HCT116 (cell line): ENCODE data around the gene SLC35G4. TPM values are rescaled to one million over a fixed set of nuclear protein-coding genes. Genes with fewer than 3 reads are reported as not detected.

ENCODE experiments used
- ATAC-seq: fragments of 200-7000 bp; cut with Tn5 transposase; 2 replicates; pipeline ENCODE4 v1.9.1; 2020; ENCODE audit warnings: mild to moderate bottlenecking, moderate library complexity
- BruUV-seq: library from RNA; stranded (reverse); fragments of 400-500 nt; replicated peaks from 2 replicates; lab custom pipeline; 2021; lab: Mats Ljungman, UMichigan
- CTCF ChIA-PET: fragments of 300-600 bp; sonication (Branson Sonifier 250); formaldehyde crosslinking; loops from one replicate; lab custom pipeline; 2021; ENCODE audit warnings: antibody characterized with exemption; lab: Charles Lee
- POLR2A ChIA-PET: fragments of 300-600, 350-600 bp; sonication (Branson Sonifier 250); formaldehyde crosslinking; loops from one replicate; lab custom pipeline; 2021; ENCODE audit warnings: antibody characterized with exemption; lab: Charles Lee
- RAD21 ChIA-PET, 2 experiments: fragments of 300-600 bp; sonication (Branson Sonifier 250); formaldehyde crosslinking; loops; one replicate each; lab custom pipeline; 2023; ENCODE audit warnings: low total read pairs in 2 of 2; ENCODE audit not compliant: uncharacterized antibody in 2 of 2, unreplicated experiment in 2 of 2, low non-redundant PET in 1 of 2; lab: Charles Lee
- DNase-seq: peaks from one replicate; pipeline ENCODE4 v3.0.0-alpha.2; 2010; ENCODE audit warnings: low read depth, low spot score
- H2AFZ ChIP-seq: fragments of 200-600 bp; shearing (Covaris generic), sonication (generic); 2 replicates; pipeline ENCODE4 v1.6.1; 2017; ENCODE audit warnings: low read depth, mixed run types, mixed read lengths, antibody characterized with exemption, low read length; ENCODE audit not compliant: poor library complexity, severe bottlenecking
- H3K27ac ChIP-seq: 2 replicates; pipeline ENCODE4 v1.5.1; 2012; ENCODE audit warnings: low read depth, low read length
- H3K27me3 ChIP-seq: fragments of 200-600 bp; sonication (generic); 2 replicates; pipeline ENCODE4 v1.6.1; 2016; ENCODE audit warnings: mixed run types, low read length, mixed read lengths; ENCODE audit not compliant: insufficient read depth
- H3K36me3 ChIP-seq, 2 experiments: fragments of 200-500 bp in 1 of 2; fragments of 200-600 bp in 1 of 2; sonication (Bioruptor generic) in 1 of 2; sonication (generic) in 1 of 2; 2 replicates each; pipeline versions ENCODE4 v1.5.1 to v1.6.1; 2014 to 2016; ENCODE audit warnings: low read length in 2 of 2, inconsistent platforms in 1 of 2, mixed read lengths in 1 of 2, mixed run types in 1 of 2; ENCODE audit not compliant: insufficient read depth in 2 of 2, control insufficient read depth in 1 of 2
- H3K4me1 ChIP-seq, 2 experiments: fragments of 200-600 bp in 1 of 2; sonication (generic) in 1 of 2; 2 replicates each; pipeline versions ENCODE4 v1.5.1 to v1.6.1; 2012 to 2017; ENCODE audit warnings: low read length in 2 of 2, inconsistent platforms in 1 of 2, mild to moderate bottlenecking in 1 of 2, mixed read lengths in 1 of 2, mixed run types in 1 of 2, moderate library complexity in 1 of 2; ENCODE audit not compliant: insufficient read depth in 2 of 2, control insufficient read depth in 1 of 2
- H3K4me2 ChIP-seq: fragments of 200-600 bp; sonication (generic); 2 replicates; pipeline ENCODE4 v1.6.1; 2017; ENCODE audit warnings: mixed run types, low read length, mixed read lengths
- H3K4me3 ChIP-seq, 2 experiments: fragments of 200-600 bp in 1 of 2; sonication (generic) in 1 of 2; replicated peaks in 1 of 2; 2 replicates each; pipeline ENCODE4 v1.5.1; 2011 to 2016; ENCODE audit warnings: low read length in 2 of 2, control low read depth in 1 of 2, low read depth in 1 of 2, mild to moderate bottlenecking in 1 of 2, mixed read lengths in 1 of 2, mixed run types in 1 of 2
- H3K79me2 ChIP-seq: fragments of 200-600 bp; sonication (generic); 2 replicates; pipeline ENCODE4 v1.6.1; 2017; ENCODE audit warnings: mild to moderate bottlenecking, mixed run types, low read length, moderate library complexity, mixed read lengths; ENCODE audit not compliant: insufficient read depth
- H3K9ac ChIP-seq: fragments of 200-600 bp; sonication (generic); 2 replicates; pipeline ENCODE4 v1.6.1; 2016; ENCODE audit warnings: low read length, mixed read lengths
- H3K9me2 ChIP-seq: fragments of 200-600 bp; sonication (generic), shearing (Covaris generic); 2 replicates; pipeline ENCODE4 v1.6.1; 2017; ENCODE audit warnings: mixed run types, mild to moderate bottlenecking, moderate library complexity; ENCODE audit not compliant: insufficient read depth
- H3K9me3 ChIP-seq, 2 experiments: fragments of 200-500 bp in 1 of 2; fragments of 200-600 bp in 1 of 2; sonication (Bioruptor generic) in 1 of 2; sonication (generic) in 1 of 2; 2 replicates each; pipeline ENCODE4 v1.6.1; 2014 to 2017; ENCODE audit warnings: low read length in 2 of 2, mixed read lengths in 2 of 2, inconsistent platforms in 1 of 2, low read depth in 1 of 2, mild to moderate bottlenecking in 1 of 2, mixed run types in 1 of 2, moderate library complexity in 1 of 2; ENCODE audit not compliant: control insufficient read depth in 1 of 2, insufficient read depth in 1 of 2
- H4K20me1 ChIP-seq: fragments of 200-600 bp; sonication (generic), shearing (Covaris generic); 2 replicates; pipeline ENCODE4 v1.6.1; 2017; ENCODE audit warnings: mixed run types, mild to moderate bottlenecking, moderate library complexity; ENCODE audit not compliant: insufficient read depth
- ATF3 ChIP-seq: IDR thresholded peaks from 2 replicates; pipeline ENCODE4 v1.6.1; 2012
- CBX3 ChIP-seq: IDR thresholded peaks from 2 replicates; pipeline ENCODE4 v1.6.1; 2012; ENCODE audit warnings: low read depth
- CTCF ChIP-seq, 3 experiments: fragments of 200-600 bp in 1 of 3; sonication (generic) in 1 of 3; IDR thresholded peaks in 2 of 3; conservative IDR thresholded peaks in 1 of 3; 2 replicates each; pipeline ENCODE4 v1.5.1; 2012 to 2017; ENCODE audit warnings: low read depth in 2 of 3, low read length in 2 of 3, antibody characterized with exemption in 1 of 3, borderline replicate concordance in 1 of 3, control low read depth in 1 of 3, mild to moderate bottlenecking in 1 of 3, mixed read lengths in 1 of 3, mixed run types in 1 of 3, moderate library complexity in 1 of 3; ENCODE audit not compliant: insufficient read depth in 1 of 3
- EGR1 ChIP-seq: IDR thresholded peaks from 2 replicates; pipeline ENCODE4 v1.6.1; 2012; ENCODE audit warnings: low read depth
- ELF1 ChIP-seq: IDR thresholded peaks from 2 replicates; pipeline ENCODE4 v1.6.1; 2012; ENCODE audit warnings: low read depth, borderline replicate concordance
- EZH2 ChIP-seq: fragments of 200-600 bp; sonication (generic); IDR thresholded peaks from 2 replicates; pipeline ENCODE4 v1.6.1; 2017; ENCODE audit warnings: antibody characterized with exemption, mixed run types
- EZH2phosphoT487 ChIP-seq: fragments of 200-600 bp; IDR thresholded peaks from 2 replicates; pipeline ENCODE4 v1.6.1; 2018; ENCODE audit warnings: antibody characterized with exemption, borderline replicate concordance
- FOSL1 ChIP-seq: IDR thresholded peaks from 2 replicates; pipeline ENCODE4 v1.6.1; 2012; ENCODE audit warnings: low read depth
- JUND ChIP-seq: IDR thresholded peaks from 2 replicates; pipeline ENCODE4 v1.6.1; 2012
- SRF ChIP-seq: IDR thresholded peaks from 2 replicates; pipeline ENCODE4 v1.6.1; 2012; ENCODE audit warnings: low read depth
- TCF7L2 ChIP-seq: IDR thresholded peaks from 2 replicates; pipeline ENCODE4 v1.7.0; 2011; ENCODE audit warnings: borderline replicate concordance, inconsistent platforms; ENCODE audit not compliant: insufficient read depth, insufficient read length; ENCODE audit errors: extremely low read depth
- YY1 ChIP-seq: IDR thresholded peaks from 2 replicates; pipeline ENCODE4 v1.6.1; 2011; ENCODE audit warnings: low read length, low read depth, moderate library complexity, mild to moderate bottlenecking; ENCODE audit not compliant: insufficient replicate concordance; ENCODE audit errors: extremely low read depth
- ZFX ChIP-seq: fragments of 450-650 bp; IDR thresholded peaks from 2 replicates; pipeline ENCODE4 v1.6.1; 2017
- ZNF274 ChIP-seq: fragments of 200-500 bp; sonication (Bioruptor generic); IDR thresholded peaks from 2 replicates; pipeline ENCODE4 v1.6.1; 2014; ENCODE audit warnings: mild to moderate bottlenecking, low read depth, low read length, inconsistent platforms
- intact Hi-C: fragments of 100-400 bp; cut with micrococcal nuclease; formaldehyde crosslinking; loops from 2 replicates; pipeline ENCODE4 v1.10.0; 2022
- total RNA-seq: library from RNA; stranded (reverse); gene quantifications from one replicate; pipeline ENCODE4 v1.2.1, GENCODE V29; 2021; ENCODE audit not compliant: unreplicated experiment
- TF ChIP-seq, protein P1 (sequence below): IDR thresholded peaks from 2 replicates; pipeline ENCODE4 v1.6.1; 2012; ENCODE audit warnings: low read depth

SLC35G4 gene
- total RNA-seq, 1 experiment from 2014 or later: not detected

DNA sequence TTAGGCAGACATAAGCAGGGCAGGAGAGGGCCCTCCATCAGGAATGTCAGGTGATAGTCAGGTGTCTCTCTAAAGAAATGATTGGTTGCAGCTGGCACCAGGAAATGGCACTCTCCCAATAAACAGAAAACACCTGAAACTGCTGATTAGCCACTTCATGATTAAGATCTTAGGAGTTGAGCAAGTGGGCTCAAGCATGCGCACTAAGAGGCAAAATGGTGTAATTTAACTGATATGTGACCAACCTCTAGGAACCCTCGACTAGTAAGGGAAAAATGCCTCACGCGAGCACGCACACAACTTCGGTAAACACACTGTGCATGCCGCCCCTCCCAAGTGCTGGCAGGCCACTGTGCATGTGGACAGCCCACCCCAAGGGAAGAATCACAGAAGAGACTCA is 23.8 kb upstream of the SLC35G4 start:
- Histone ChIP-seq H3K4me2 (no peak overlapping the region), H3K79me2 (no peaks in the 10 kb centered on the region), H3K4me1 (no peaks in the 10 kb centered on the region), H3K27ac (no peak overlapping the region), H3K9me3 (no peaks in the 10 kb centered on the region), H3K9ac (no peak overlapping the region), H4K20me1 (no peaks in the 10 kb centered on the region), H3K9me2 (no peaks in the 10 kb centered on the region), H3K4me3 (no peak overlapping the region), H2AFZ (no peak overlapping the region), H3K27me3 (peaks cover 26% of the 10 kb centered on the region), H3K36me3 (no peaks in the 10 kb centered on the region)
- RAD21 ChIA-PET: no interaction called here
- ATAC-seq (no peak), DNase-seq (no peak)
- CTCF ChIA-PET: no interaction called here
- TF ChIP-seq JUND (no peak), ELF1 (no peak), EGR1 (no peak), FOSL1 (no peak), YY1 (no peak), CTCF (IDR thresholded peaks at IDR 0.05 in 2 of 3, conservative IDR thresholded peaks at IDR 0.05 in 1 of 3; ENCODE audit: borderline replicate concordance in 1 of 3, insufficient read depth in 1 of 3, low read depth in 2 of 3, low read length in 2 of 3) (no peak), SRF (no peak), TCF7L2 (no peak), EZH2phosphoT487 (no peak), EZH2 (no peak), ZFX (no peak), ATF3 (no peak), CBX3 (no peak), ZNF274 (no peak)
- TF ChIP-seq, protein P1, sequence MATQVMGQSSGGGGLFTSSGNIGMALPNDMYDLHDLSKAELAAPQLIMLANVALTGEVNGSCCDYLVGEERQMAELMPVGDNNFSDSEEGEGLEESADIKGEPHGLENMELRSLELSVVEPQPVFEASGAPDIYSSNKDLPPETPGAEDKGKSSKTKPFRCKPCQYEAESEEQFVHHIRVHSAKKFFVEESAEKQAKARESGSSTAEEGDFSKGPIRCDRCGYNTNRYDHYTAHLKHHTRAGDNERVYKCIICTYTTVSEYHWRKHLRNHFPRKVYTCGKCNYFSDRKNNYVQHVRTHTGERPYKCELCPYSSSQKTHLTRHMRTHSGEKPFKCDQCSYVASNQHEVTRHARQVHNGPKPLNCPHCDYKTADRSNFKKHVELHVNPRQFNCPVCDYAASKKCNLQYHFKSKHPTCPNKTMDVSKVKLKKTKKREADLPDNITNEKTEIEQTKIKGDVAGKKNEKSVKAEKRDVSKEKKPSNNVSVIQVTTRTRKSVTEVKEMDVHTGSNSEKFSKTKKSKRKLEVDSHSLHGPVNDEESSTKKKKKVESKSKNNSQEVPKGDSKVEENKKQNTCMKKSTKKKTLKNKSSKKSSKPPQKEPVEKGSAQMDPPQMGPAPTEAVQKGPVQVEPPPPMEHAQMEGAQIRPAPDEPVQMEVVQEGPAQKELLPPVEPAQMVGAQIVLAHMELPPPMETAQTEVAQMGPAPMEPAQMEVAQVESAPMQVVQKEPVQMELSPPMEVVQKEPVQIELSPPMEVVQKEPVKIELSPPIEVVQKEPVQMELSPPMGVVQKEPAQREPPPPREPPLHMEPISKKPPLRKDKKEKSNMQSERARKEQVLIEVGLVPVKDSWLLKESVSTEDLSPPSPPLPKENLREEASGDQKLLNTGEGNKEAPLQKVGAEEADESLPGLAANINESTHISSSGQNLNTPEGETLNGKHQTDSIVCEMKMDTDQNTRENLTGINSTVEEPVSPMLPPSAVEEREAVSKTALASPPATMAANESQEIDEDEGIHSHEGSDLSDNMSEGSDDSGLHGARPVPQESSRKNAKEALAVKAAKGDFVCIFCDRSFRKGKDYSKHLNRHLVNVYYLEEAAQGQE: no peak
- intact Hi-C loops: no loop called here
- POLR2A ChIA-PET: no interaction called here
- BruUV-seq: no TSS peak
